Endothelial cell of umbilical vein (primary cell): Measurements from ENCODE around the gene YIPF1. TPM values are rescaled to one million over a fixed set of nuclear protein-coding genes. Genes with fewer than 3 reads are reported as not detected.
"Not testable (repeated sequence)": the region's sequence is repeated elsewhere in the genome, so short reads cannot be mapped to it uniquely, and the experiment has no call there.

Source experiments
- BruUV-seq: library from RNA; stranded (reverse); fragments of 400-500 nt; replicated peaks from 2 replicates; lab custom pipeline; 2021; lab: Mats Ljungman, UMichigan
- CTCF ChIA-PET: fragments of 300-600, 350-600 bp; sonication (Branson Sonifier 250); formaldehyde crosslinking; loops from one replicate; lab custom pipeline; 2021; ENCODE audit warnings: antibody characterized with exemption, inconsistent platforms; lab: Charles Lee
- POLR2A ChIA-PET: fragments of 300-600, 350-600 bp; sonication (Branson Sonifier 250); formaldehyde crosslinking; loops from one replicate; lab custom pipeline; 2021; ENCODE audit warnings: antibody characterized with exemption, inconsistent platforms; lab: Charles Lee
- DNase-seq: peaks from one replicate; pipeline ENCODE4 v3.0.0-alpha.2; 2011; ENCODE audit warnings: low read depth, low spot score
- FAIRE-seq: peaks from 2 replicates; lab custom pipeline; 2011; peaks lifted over from hg19 to GRCh38; lab: Jason Lieb, UNC
- H2AFZ ChIP-seq: 2 replicates; pipeline ENCODE4 v1.6.0; 2012; ENCODE audit warnings: low read depth, low read length, control low read depth, inconsistent platforms
- H3K27ac ChIP-seq: 2 replicates; pipeline ENCODE4 v1.5.1; 2011; ENCODE audit warnings: low read depth, mild to moderate bottlenecking, control low read depth, low read length, moderate library complexity; ENCODE audit not compliant: insufficient read depth
- H3K27me3 ChIP-seq, 2 experiments: 2 replicates each; pipeline versions ENCODE4 v1.6.0 to v1.6.1; 2011; ENCODE audit warnings: low read length in 2 of 2, mixed read lengths in 1 of 2; ENCODE audit not compliant: control insufficient read depth in 2 of 2, insufficient read depth in 2 of 2
- H3K36me3 ChIP-seq, 2 experiments: 2 replicates in 1 of 2; 3 replicates in 1 of 2; pipeline ENCODE4 v1.5.1; 2011; ENCODE audit warnings: low read length in 2 of 2, mild to moderate bottlenecking in 1 of 2, moderate library complexity in 1 of 2; ENCODE audit not compliant: control insufficient read depth in 2 of 2, insufficient read depth in 2 of 2; ENCODE audit errors: extremely low read depth in 1 of 2
- H3K4me1 ChIP-seq: 3 replicates; pipeline ENCODE4 v1.5.1; 2011; ENCODE audit warnings: mild to moderate bottlenecking, low read length; ENCODE audit not compliant: control insufficient read depth, insufficient read depth; ENCODE audit errors: extremely low read depth
- H3K4me2 ChIP-seq: 2 replicates; pipeline ENCODE4 v1.6.1; 2011; ENCODE audit warnings: low read length, control low read depth, mixed read lengths; ENCODE audit not compliant: insufficient read depth
- H3K4me3 ChIP-seq, 3 experiments: fragments of 200-600 bp in 1 of 3; sonication (generic), shearing (Covaris generic) in 1 of 3; replicated peaks in 1 of 3; 2 replicates each; pipeline ENCODE4 v1.5.1; 2011 to 2016; ENCODE audit warnings: control low read depth in 3 of 3, low read length in 3 of 3, mild to moderate bottlenecking in 2 of 3, inconsistent platforms in 1 of 3, low read depth in 1 of 3, moderate library complexity in 1 of 3; ENCODE audit not compliant: insufficient read depth in 1 of 3
- H3K79me2 ChIP-seq: 2 replicates; pipeline ENCODE4 v1.6.0; 2012; ENCODE audit warnings: low read length, inconsistent platforms; ENCODE audit not compliant: control insufficient read depth, insufficient read depth
- H3K9ac ChIP-seq: replicated peaks from 2 replicates; pipeline ENCODE3; 2011; ENCODE audit warnings: low read length, control low read depth; ENCODE audit not compliant: insufficient read depth; ENCODE audit errors: extremely low read depth
- H3K9me1 ChIP-seq: replicated peaks from 3 replicates; pipeline ENCODE4 v1.6.0; 2011; ENCODE audit warnings: mild to moderate bottlenecking, low read length; ENCODE audit not compliant: control insufficient read depth, insufficient read depth; ENCODE audit errors: extremely low read depth
- H3K9me3 ChIP-seq: replicated peaks from 2 replicates; pipeline ENCODE4 v1.5.1; 2012; ENCODE audit warnings: low read length, inconsistent platforms; ENCODE audit not compliant: control insufficient read depth, insufficient read depth
- H4K20me1 ChIP-seq: replicated peaks from 2 replicates; pipeline ENCODE3; 2011; ENCODE audit warnings: mild to moderate bottlenecking, low read length; ENCODE audit not compliant: control insufficient read depth, insufficient read depth; ENCODE audit errors: extremely low read depth
- CTCF ChIP-seq, 2 donors: IDR thresholded peaks; 1 replicate in 1 of 2; 2 replicates in 1 of 2; pipeline ENCODE4 v1.5.1; 2011; ENCODE audit warnings: low read length in 2 of 2, mild to moderate bottlenecking in 2 of 2, moderate library complexity in 2 of 2, control low read depth in 1 of 2, inconsistent platforms in 1 of 2, low read depth in 1 of 2; ENCODE audit not compliant: insufficient read depth in 1 of 2; ENCODE audit errors: extremely low read depth in 1 of 2
- JUN ChIP-seq: IDR thresholded peaks from 2 replicates; pipeline ENCODE4 v1.6.1; 2011; ENCODE audit warnings: borderline replicate concordance, low read depth; ENCODE audit not compliant: insufficient read length, insufficient read depth
- dilution Hi-C: fragments of 300-500 bp; cut with MboI; formaldehyde crosslinking; loops from one replicate; pipeline ENCODE4 v1.15.0; 2019; ENCODE audit warnings: low sequenced_read_pairs; ENCODE audit not compliant: extremely low pct_ligation_motif_present
- intact Hi-C: fragments of 100-400 bp; cut with micrococcal nuclease; formaldehyde crosslinking; loops from one replicate; pipeline ENCODE4 v1.10.0; 2022
- polyA plus RNA-seq, 4 experiments: library from polyadenylated mRNA; depleted of rRNA in 3 of 4; stranded (reverse) in 3 of 4; unstranded in 1 of 4; fragments of >200 nt; gene quantifications; 2 replicates each; pipeline versions ENCODE4 v1.2.1 to v1.2.3, GENCODE V29; 2011 to 2012; ENCODE audit warnings: missing spikeins in 1 of 4
- total RNA-seq: library from RNA; stranded (reverse); gene quantifications from 2 replicates; pipeline ENCODE4 v1.2.3, GENCODE V29; 2021

The YIPF1 gene
- total and polyA plus RNA-seq, 2 donors (not counting 3 experiments of a cell fraction or from before 2014, with no cell fraction given) = 14.8 to 26.2 TPM

DNA sequence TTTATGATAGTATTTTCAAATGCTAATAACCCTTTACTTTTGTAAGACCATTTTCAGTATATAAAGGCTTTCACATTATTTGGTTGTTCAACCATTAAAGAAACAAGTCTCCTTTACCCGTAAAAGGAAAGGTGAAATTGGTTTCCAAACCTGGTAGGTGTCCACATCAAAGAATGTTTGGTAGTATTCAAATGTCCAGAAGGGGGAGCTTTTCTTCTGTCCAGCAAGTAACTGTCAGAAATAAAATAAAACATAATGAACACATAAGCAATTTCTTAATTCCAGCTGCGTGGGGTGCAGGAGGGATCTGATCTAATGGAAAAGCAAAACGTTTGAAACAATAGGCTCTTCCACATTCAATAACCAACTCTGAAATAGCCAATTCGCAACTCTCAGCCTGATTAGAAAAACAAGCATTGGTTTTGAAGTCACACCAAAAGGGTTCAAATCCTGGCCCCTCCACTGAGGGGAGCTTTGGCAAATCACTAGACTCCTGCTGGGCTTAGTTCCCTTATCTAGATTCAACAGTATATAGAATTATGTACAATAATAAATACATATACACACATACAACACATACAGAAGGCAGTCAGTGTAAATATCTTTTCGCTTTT, 11.0 kb downstream of the YIPF1 start:
- POLR2A ChIA-PET = interaction anchor here (0.6 to 0.7 kb wide), 2 partner anchors 61 to 166 kb away, joined by 3 read pairs; no protein-coding TSS in a partner anchor
- no TSS peak for BruUV-seq
- no peaks in the 10 kb centered on the region for H4K20me1 ChIP-seq
- intact Hi-C loops = loop anchor here (1.0 kb wide), 2 partner anchors 71 to 932 kb away; no protein-coding TSS in a partner anchor
- DNase-seq = peak; percentile 58
- dilution Hi-C loops = no loop called here
- peaks cover 0 to 4% of the 10 kb centered on the region in 2 experiments for H3K36me3 ChIP-seq
- H2AFZ ChIP-seq = no peak overlapping the region
- CTCF ChIA-PET = interaction anchor here (0.6 to 2.7 kb wide), 38 partner anchors 8 to 932 kb away, joined by 3 to 63 read pairs (median 6); partner anchors contain the start of genes IFT25, LRRC42, TMEM59 and YIPF1
- no peak overlapping the region for H3K4me2 ChIP-seq
- no peaks in the 10 kb centered on the region for H3K9me3 ChIP-seq
- FAIRE-seq = peak; percentile 44
- H3K27me3 ChIP-seq = no peaks in the 10 kb centered on the region
- no peak overlapping the region for H3K27ac ChIP-seq
- no peaks in the 10 kb centered on the region for H3K9me1 ChIP-seq
- no peak overlapping the region for H3K9ac ChIP-seq
- no peaks in the 10 kb centered on the region for H3K79me2 ChIP-seq
- TF ChIP-seq JUN = no peak
- TF ChIP-seq CTCF (IDR thresholded peaks at IDR 0.05; ENCODE audit: extremely low read depth in 1 of 2, insufficient read depth in 1 of 2, low read depth in 1 of 2, low read length in 2 of 2) = peak; percentile 43 to 55
- no peaks in the 10 kb centered on the region for H3K4me1 ChIP-seq
- H3K4me3 ChIP-seq = no peak overlapping the region

DNA sequence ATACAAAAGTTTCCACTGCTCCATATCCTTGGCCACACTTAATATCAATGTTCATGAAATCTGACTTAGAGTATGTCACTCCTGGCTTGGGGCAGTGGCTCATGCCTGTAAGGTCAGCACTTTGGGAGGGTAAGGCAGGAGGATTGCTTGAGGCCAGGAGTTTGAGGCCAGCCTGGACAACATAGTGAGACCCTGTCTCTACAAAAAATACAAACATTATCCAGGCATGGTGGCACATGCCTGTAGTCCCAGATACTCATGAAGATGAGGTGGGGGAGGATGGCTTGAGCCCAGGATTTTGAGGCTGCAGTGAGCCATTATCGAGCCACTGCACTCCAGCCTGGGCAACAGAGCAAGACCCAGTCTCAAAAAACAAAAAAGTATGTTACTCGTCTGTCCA, 14.4 kb downstream of the YIPF1 start:
- CTCF ChIA-PET = interaction anchor here (2.6 kb wide), 1 partner anchor 14 kb away, joined by 9 read pairs; no protein-coding TSS in a partner anchor
- H3K9ac ChIP-seq, H3K4me2 ChIP-seq, H3K9me3 ChIP-seq, H2AFZ ChIP-seq, POLR2A ChIA-PET, H3K79me2 ChIP-seq, H3K4me1 ChIP-seq, intact Hi-C loops, H3K9me1 ChIP-seq, BruUV-seq, H3K27me3 ChIP-seq, H3K4me3 ChIP-seq, H4K20me1 ChIP-seq, H3K36me3 ChIP-seq, H3K27ac ChIP-seq, dilution Hi-C loops, DNase-seq, FAIRE-seq: not testable (repeated sequence)
